Measurements from ENCODE around the gene ZNF846. TPM values are rescaled to one million over a fixed set of nuclear protein-coding genes. Genes with fewer than 3 reads are reported as not detected.

Gene ZNF846
- total RNA-seq, 1 donor from 2014 or later: 12.8 TPM

DNA sequence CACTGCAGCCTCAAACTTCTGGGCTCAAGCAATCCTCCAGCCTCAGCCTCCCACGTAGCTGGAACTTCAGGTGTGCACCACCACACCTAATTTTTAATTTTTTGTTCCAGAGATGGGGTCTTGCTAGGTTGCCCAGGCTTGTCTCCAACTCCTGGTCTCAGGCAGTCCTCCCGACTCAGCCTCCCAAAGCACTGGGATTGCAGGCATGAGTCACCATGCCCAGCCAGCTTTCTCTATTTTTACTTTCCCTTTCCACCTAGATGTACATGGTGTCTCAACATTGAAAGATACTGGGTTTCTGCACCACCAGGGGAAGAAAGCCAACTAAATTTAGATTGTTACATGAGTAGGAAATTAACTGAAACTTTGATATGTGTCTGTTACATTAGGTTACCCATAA is 13.8 kb upstream of the ZNF846 start:
- no peak overlapping the region for H3K27ac ChIP-seq
- intact Hi-C loops (cut with DNase I): no loop called here
- no peak for DNase-seq (ENCODE audit: extremely low spot score in 2 of 2)
- H3K36me3 ChIP-seq: no peaks in the 10 kb centered on the region
- no peaks in the 10 kb centered on the region for H3K9me3 ChIP-seq
- TF ChIP-seq POLR2AphosphoS5 (IDR thresholded peaks at IDR 0.05; ENCODE audit: insufficient read depth in 1 of 2, low read depth in 1 of 2): no peak
- no peak for TF ChIP-seq POLR2A (IDR thresholded peaks at IDR 0.05)
- TF ChIP-seq, protein P1, sequence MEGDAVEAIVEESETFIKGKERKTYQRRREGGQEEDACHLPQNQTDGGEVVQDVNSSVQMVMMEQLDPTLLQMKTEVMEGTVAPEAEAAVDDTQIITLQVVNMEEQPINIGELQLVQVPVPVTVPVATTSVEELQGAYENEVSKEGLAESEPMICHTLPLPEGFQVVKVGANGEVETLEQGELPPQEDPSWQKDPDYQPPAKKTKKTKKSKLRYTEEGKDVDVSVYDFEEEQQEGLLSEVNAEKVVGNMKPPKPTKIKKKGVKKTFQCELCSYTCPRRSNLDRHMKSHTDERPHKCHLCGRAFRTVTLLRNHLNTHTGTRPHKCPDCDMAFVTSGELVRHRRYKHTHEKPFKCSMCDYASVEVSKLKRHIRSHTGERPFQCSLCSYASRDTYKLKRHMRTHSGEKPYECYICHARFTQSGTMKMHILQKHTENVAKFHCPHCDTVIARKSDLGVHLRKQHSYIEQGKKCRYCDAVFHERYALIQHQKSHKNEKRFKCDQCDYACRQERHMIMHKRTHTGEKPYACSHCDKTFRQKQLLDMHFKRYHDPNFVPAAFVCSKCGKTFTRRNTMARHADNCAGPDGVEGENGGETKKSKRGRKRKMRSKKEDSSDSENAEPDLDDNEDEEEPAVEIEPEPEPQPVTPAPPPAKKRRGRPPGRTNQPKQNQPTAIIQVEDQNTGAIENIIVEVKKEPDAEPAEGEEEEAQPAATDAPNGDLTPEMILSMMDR (IDR thresholded peaks at IDR 0.05): no peak
- no peaks in the 10 kb centered on the region for H3K27me3 ChIP-seq
- peaks cover 28% of the 10 kb centered on the region for H3K4me1 ChIP-seq
- H3K4me3 ChIP-seq: no peak overlapping the region

DNA sequence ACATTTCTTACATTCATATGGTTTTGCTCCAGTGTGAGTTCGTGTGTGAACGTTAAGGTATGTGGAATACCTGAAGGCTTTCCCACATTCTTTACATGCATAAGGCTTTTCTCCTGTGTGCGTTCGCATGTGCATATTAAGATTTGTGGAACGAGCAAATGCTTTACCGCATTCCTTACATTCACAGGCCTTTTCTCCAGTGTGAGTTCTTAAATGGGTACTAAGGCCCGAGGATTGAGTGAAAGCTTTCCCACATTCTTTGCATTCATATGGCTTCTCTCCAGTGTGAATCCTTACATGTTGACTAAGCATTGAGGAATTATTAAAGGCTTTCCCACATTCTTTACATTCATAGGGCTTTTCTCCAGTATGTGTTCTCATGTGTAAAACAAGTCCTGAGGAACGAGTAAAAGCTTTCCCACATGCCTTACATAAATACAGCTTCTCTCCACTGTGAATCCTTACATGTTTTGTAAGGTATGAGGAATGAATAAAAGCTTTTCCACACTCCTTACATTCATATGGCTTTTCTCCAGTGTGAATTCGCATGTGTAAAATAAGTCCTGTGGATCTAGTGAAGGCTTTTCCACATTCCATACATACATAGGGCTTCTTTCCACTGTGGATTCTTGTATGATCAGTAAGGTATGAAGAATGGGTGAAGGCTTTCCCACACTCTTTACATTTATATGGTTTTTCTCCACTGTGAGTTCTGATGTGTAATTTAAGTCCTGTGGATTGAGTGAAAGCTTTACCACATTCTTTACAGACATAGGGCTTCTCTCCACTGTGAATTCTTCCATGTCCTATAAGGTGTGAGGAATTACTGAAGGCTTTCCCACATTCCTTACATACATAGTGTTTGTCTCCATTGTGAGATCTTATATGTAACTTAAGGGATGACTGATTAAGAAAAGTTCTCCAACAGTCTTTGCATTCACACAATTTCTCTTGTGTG is 10.7 kb downstream of the ZNF846 start:
- intact Hi-C loops (cut with DNase I): loop anchor here (5.0 kb wide), 1 partner anchor 346 kb away; no protein-coding TSS in a partner anchor
- H3K36me3 ChIP-seq: peaks cover 0 to 70% of the 10 kb centered on the region in 2 donors

DNA sequence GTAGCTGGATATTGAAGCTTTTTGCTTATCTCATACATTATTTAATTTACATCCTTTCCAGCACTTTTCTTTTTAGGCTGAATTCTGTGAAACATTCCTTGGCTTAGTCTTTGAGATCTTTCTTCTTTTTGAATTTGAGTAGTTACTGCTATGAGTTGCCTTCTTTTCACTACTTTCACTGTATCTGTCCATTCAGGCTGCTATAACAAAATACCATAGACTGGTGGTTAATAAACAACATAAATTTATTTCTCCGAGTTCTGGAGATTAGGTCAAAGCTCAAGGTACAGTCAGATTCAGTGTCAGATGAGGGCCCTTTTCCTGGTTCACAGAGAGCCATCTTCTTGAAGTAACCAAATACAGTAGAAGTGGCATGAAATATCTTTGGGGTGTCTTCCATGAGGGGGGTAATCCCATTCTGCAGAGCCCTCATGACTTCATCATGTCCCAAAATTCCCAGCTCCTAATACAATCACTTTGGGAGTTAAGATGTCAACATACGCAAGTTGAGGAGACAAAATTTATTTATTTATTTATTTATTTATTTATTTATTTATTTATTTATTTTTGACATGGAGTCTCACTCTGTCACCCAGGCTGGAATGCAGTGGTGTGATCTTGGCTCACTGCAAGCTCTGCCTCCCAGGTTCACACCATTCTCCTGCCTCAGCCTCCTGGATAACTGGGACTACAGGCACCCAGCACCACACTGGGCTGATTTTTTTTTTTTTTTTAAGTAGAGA is 15.7 kb downstream of the ZNF846 start:
- Histone ChIP-seq H3K36me3 (peaks cover 0 to 40% of the 10 kb centered on the region in 2 donors), H3K9me3 (peaks cover 26% of the 10 kb centered on the region), H3K27ac (no peak overlapping the region), H3K4me3 (no peak overlapping the region), H3K4me1 (no peaks in the 10 kb centered on the region), H3K27me3 (no peaks in the 10 kb centered on the region)
- TF ChIP-seq POLR2A (IDR thresholded peaks at IDR 0.05) (no peak), POLR2AphosphoS5 (IDR thresholded peaks at IDR 0.05; ENCODE audit: insufficient read depth in 1 of 2, low read depth in 1 of 2) (no peak)
- TF ChIP-seq, protein P1 (IDR thresholded peaks at IDR 0.05): no peak
- intact Hi-C loops (cut with DNase I): no loop called here
- no peak for DNase-seq (ENCODE audit: extremely low spot score in 2 of 2)

More for the DNA sequence above, 10.7 kb downstream of the ZNF846 start:
- Histone ChIP-seq H3K9me3 (peaks cover 24% of the 10 kb centered on the region), H3K4me3 (no peak overlapping the region), H3K27ac (no peak overlapping the region), H3K27me3 (no peaks in the 10 kb centered on the region), H3K4me1 (no peaks in the 10 kb centered on the region)
- DNase-seq (ENCODE audit: extremely low spot score in 2 of 2): no peak
- no peak for TF ChIP-seq POLR2AphosphoS5 (IDR thresholded peaks at IDR 0.05; ENCODE audit: insufficient read depth in 1 of 2, low read depth in 1 of 2)
- no peak for TF ChIP-seq POLR2A (IDR thresholded peaks at IDR 0.05)
- TF ChIP-seq, protein P1 (IDR thresholded peaks at IDR 0.05): no peak

DNA sequence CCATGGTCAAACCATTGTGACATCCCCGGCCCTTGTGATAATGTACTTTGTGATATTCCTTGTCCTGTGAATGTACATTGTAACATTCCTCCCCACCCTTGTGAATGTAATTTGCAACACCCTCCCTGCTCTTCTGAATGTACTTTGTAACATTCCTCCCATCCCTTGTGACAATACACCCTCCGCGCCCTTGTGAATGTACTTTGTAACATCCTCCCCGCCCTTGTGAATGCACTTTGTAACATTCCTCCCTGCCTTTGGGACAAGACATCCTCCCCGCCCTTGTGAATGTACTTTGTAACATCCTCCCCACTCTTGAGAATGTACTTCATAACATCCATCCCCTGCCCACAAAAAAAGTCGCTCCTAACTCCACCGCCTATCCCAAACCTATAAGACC is 17.1 kb downstream of the ZNF846 start:
- intact Hi-C loops (cut with DNase I): no loop called here
- Histone ChIP-seq H3K27me3 (no peaks in the 10 kb centered on the region), H3K27ac (no peak overlapping the region), H3K4me3 (no peak overlapping the region), H3K4me1 (no peaks in the 10 kb centered on the region), H3K9me3 (peaks cover 15% of the 10 kb centered on the region), H3K36me3 (peaks cover 0 to 26% of the 10 kb centered on the region in 2 donors)
- no peak for DNase-seq (ENCODE audit: extremely low spot score in 2 of 2)
- TF ChIP-seq, protein P1 (IDR thresholded peaks at IDR 0.05): no peak
- TF ChIP-seq POLR2A (IDR thresholded peaks at IDR 0.05): no peak
